ENCODE results near the gene OFD1. TPM values are rescaled to one million over a fixed set of nuclear protein-coding genes. Genes with fewer than 3 reads are reported as not detected.

Gene OFD1
- total and polyA plus RNA-seq, 9 donors: 21.8 to 35.7 (median 32.1) TPM

DNA sequence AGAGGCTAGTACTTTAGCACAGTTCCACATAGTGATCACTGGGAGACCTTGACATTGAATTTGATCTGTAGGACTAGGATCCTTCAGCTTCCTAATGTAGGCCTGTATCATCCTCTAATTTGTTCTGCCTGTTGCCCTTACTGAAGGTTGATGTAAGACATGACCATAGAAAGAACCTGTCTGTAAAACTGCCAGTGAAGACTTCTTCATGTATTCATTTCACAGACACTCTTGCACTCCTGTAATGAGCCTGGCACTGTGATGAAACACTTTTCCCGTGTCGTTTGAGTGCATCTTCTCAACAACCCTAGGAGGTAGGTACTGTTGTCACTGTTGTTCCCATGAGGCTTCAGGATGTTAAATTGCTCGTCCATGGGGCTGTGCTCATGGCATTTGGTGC lies 31.0 kb upstream of the OFD1 start:
- Histone ChIP-seq H3K4me1 (ENCODE audit: insufficient read depth) (peaks cover 10% of the 10 kb centered on the region), H3K27ac (no peak overlapping the region), H3K27me3 (no peaks in the 10 kb centered on the region), H3K9me3 (no peaks in the 10 kb centered on the region), H3K4me3 (no peak overlapping the region), H3K36me3 (no peaks in the 10 kb centered on the region)
- WGBS, 3 donors: 48 to 75% (median 65%) methylated on average over 3 of the region's 3 CpGs
- DNase-seq: no peak
- TF ChIP-seq, protein P1, sequence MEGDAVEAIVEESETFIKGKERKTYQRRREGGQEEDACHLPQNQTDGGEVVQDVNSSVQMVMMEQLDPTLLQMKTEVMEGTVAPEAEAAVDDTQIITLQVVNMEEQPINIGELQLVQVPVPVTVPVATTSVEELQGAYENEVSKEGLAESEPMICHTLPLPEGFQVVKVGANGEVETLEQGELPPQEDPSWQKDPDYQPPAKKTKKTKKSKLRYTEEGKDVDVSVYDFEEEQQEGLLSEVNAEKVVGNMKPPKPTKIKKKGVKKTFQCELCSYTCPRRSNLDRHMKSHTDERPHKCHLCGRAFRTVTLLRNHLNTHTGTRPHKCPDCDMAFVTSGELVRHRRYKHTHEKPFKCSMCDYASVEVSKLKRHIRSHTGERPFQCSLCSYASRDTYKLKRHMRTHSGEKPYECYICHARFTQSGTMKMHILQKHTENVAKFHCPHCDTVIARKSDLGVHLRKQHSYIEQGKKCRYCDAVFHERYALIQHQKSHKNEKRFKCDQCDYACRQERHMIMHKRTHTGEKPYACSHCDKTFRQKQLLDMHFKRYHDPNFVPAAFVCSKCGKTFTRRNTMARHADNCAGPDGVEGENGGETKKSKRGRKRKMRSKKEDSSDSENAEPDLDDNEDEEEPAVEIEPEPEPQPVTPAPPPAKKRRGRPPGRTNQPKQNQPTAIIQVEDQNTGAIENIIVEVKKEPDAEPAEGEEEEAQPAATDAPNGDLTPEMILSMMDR (IDR thresholded peaks at IDR 0.05): no peak
- TF ChIP-seq EP300 (IDR thresholded peaks at IDR 0.05) (no peak), POLR2A (IDR thresholded peaks at IDR 0.05) (no peak)
- intact Hi-C loops (cut with DNase I): no loop called here

- intact Hi-C loops (cut with DNase I): no loop called here
- Histone ChIP-seq H3K4me1 (ENCODE audit: insufficient read depth) (no peaks in the 10 kb centered on the region), H3K9me3 (no peaks in the 10 kb centered on the region), H3K27me3 (no peaks in the 10 kb centered on the region), H3K27ac (no peak overlapping the region), H3K4me3 (no peak overlapping the region), H3K36me3 (no peaks in the 10 kb centered on the region)
- DNase-seq: no peak
- TF ChIP-seq, protein P1 (IDR thresholded peaks at IDR 0.05): no peak
- no peak for TF ChIP-seq POLR2A (IDR thresholded peaks at IDR 0.05)
- no peak for TF ChIP-seq EP300 (IDR thresholded peaks at IDR 0.05)
- 83% methylated on average over 4 of the region's 4 CpGs for WGBS, 3 donors
Measured at GRCh38 chrX:13711141-13711540, 23.4 kb upstream of the OFD1 start.

DNA sequence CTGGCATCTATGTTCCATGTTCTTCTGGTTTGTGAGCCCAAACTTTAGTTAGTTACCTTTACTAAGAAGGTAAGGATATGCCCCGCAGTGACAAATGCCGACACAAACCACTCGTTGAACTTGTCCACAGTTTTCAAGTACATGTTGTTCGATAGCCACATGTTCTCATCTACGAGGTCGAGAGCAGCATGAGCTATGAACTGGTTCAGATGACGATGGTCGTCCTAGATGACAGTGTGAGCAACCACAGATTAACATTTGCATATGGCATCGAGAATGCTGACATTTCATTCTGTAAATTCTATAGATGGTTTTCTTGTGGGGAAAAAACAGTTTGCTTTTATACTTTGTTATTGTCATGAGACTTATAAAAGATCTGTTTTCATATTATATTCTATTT lies 18.1 kb upstream of the OFD1 start:
- H3K9me3 ChIP-seq: no peaks in the 10 kb centered on the region
- no peak for DNase-seq
- no peaks in the 10 kb centered on the region for H3K27me3 ChIP-seq
- H3K27ac ChIP-seq: no peak overlapping the region
- TF ChIP-seq EP300 (IDR thresholded peaks at IDR 0.05) (no peak), POLR2A (IDR thresholded peaks at IDR 0.05) (no peak)
- TF ChIP-seq, protein P1 (IDR thresholded peaks at IDR 0.05): no peak
- H3K4me3 ChIP-seq: no peak overlapping the region
- H3K4me1 ChIP-seq (ENCODE audit: insufficient read depth): peaks cover 6% of the 10 kb centered on the region
- H3K36me3 ChIP-seq: no peaks in the 10 kb centered on the region
- 95 to 96% (median 95%) methylated on average over 9 of the region's 9 CpGs for WGBS, 3 donors
- intact Hi-C loops (cut with DNase I): no loop called here

DNA sequence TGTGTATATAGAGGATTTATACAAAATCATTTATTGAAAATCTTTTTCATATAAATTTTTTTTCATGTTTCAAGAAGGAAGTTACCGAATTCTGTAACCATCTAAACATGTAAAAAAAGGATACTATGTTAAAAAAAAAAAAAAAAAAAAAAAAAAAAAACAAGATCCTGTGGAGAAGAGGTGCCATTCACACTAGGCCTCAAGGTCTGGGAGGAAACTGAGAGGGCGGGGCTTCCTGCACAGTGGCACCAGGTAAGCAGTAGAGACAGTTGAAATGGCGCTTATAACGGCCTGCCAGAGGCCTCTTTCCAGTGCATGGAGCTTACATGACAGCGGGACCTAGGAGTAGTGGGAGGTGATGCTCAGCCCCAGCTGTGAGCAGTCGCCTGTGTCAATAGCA lies 17.6 kb upstream of the OFD1 start:
- no peak for DNase-seq
- 92 to 96% (median 94%) methylated on average over 6 of the region's 6 CpGs for WGBS, 3 donors

More for the DNA sequence above, 17.6 kb upstream of the OFD1 start:
- Histone ChIP-seq H3K4me1 (ENCODE audit: insufficient read depth) (peaks cover 6% of the 10 kb centered on the region), H3K4me3 (no peak overlapping the region), H3K9me3 (no peaks in the 10 kb centered on the region), H3K27ac (no peak overlapping the region), H3K36me3 (no peaks in the 10 kb centered on the region), H3K27me3 (no peaks in the 10 kb centered on the region)
- intact Hi-C loops (cut with DNase I): no loop called here
- TF ChIP-seq POLR2A (IDR thresholded peaks at IDR 0.05) (no peak), EP300 (IDR thresholded peaks at IDR 0.05) (no peak)
- TF ChIP-seq, protein P1 (IDR thresholded peaks at IDR 0.05): no peak
